ENCODE measurements around the gene MYO16.

Gene MYO16

DNA sequence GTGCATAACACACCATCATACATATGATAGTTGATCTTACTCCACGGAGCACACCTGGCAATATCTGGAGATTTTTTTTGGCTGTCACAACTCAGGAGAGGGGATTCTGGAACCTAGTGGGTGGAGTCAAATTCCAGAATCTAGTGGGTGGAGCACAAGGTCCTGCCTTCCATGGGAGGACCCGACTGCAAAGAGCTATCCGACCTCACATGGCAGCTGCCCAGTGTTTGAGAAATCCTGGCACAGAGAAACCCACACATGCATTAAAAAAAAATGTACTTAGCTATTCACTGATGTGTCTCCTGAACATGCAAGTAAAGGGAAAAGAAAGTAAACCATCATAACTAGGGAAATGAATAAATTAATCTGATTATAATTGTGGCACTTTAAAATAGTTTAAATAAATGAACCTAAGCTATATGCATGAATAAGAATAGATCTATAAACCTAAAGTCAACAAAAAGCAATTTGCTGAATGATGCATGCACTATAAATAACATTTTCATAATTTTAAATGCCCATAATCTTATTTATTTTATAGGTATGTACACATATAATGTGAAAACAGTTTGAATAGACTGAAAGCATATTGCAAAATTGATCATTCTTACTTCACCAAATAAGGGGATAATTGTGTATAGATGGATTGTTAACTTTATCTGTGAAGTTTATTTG is 300.3 kb downstream of the MYO16 start:
- Histone ChIP-seq H3K4me3 (ENCODE audit: low read length) (no peak overlapping the region), H3K9me2 (replicated peaks; ENCODE audit: control insufficient read depth, low read length) (no peaks in the 10 kb centered on the region), H3K27me3 (ENCODE audit: control insufficient read depth, low read length) (no peaks in the 10 kb centered on the region), H3K4me2 (ENCODE audit: low read length) (no peak overlapping the region), H3K79me2 (ENCODE audit: control insufficient read depth, low read length) (no peaks in the 10 kb centered on the region), H3K36me3 (ENCODE audit: control insufficient read depth, low read length) (no peaks in the 10 kb centered on the region), H3F3A (ENCODE audit: control insufficient read depth, insufficient read depth) (no peaks in the 10 kb centered on the region), H3K9me3 (ENCODE audit: control insufficient read depth, insufficient read depth, low read length) (no peaks in the 10 kb centered on the region), H3K27ac (ENCODE audit: low read depth, low read length) (no peak overlapping the region), H4K20me1 (ENCODE audit: control insufficient read depth, insufficient read depth, low read depth, low read length) (no peaks in the 10 kb centered on the region), H3K4me1 (ENCODE audit: control insufficient read depth, low read length) (no peaks in the 10 kb centered on the region)
- TF ChIP-seq, protein P1, sequence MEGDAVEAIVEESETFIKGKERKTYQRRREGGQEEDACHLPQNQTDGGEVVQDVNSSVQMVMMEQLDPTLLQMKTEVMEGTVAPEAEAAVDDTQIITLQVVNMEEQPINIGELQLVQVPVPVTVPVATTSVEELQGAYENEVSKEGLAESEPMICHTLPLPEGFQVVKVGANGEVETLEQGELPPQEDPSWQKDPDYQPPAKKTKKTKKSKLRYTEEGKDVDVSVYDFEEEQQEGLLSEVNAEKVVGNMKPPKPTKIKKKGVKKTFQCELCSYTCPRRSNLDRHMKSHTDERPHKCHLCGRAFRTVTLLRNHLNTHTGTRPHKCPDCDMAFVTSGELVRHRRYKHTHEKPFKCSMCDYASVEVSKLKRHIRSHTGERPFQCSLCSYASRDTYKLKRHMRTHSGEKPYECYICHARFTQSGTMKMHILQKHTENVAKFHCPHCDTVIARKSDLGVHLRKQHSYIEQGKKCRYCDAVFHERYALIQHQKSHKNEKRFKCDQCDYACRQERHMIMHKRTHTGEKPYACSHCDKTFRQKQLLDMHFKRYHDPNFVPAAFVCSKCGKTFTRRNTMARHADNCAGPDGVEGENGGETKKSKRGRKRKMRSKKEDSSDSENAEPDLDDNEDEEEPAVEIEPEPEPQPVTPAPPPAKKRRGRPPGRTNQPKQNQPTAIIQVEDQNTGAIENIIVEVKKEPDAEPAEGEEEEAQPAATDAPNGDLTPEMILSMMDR (IDR thresholded peaks at IDR 0.05; ENCODE audit: low read depth, low read length, poor library complexity, severe bottlenecking), result no peak
- TF ChIP-seq EZH2phosphoT487 (IDR thresholded peaks at IDR 0.05; ENCODE audit: borderline replicate concordance, low read length), result no peak

DNA sequence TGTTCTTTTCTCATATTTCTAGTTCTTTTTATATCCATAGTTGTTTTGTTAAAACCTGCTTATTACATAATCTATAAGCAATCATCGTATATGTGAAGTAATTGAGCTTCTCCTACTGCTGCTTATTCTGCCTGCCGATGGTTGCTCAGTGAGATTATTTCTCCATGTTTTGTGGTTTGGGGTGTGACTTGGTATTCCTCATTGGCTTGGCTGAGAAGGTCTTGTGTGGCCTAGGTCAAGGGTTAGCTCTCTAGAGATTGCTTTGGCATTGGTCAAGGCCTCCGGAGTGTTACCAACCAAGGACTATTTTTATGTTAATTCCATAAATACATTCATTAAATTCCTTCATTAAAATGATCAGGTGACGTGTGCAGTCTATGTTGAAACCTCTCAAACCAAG is 302.8 kb downstream of the MYO16 start:
- Histone ChIP-seq H3K9me2 (replicated peaks; ENCODE audit: control insufficient read depth, low read length) (no peaks in the 10 kb centered on the region), H3K4me3 (ENCODE audit: low read length) (no peak overlapping the region), H3K9me3 (ENCODE audit: control insufficient read depth, insufficient read depth, low read length) (no peaks in the 10 kb centered on the region), H3K36me3 (ENCODE audit: control insufficient read depth, low read length) (no peaks in the 10 kb centered on the region), H3K4me1 (ENCODE audit: control insufficient read depth, low read length) (no peaks in the 10 kb centered on the region), H4K20me1 (ENCODE audit: control insufficient read depth, insufficient read depth, low read depth, low read length) (no peaks in the 10 kb centered on the region), H3K27me3 (ENCODE audit: control insufficient read depth, low read length) (no peaks in the 10 kb centered on the region), H3K27ac (ENCODE audit: low read depth, low read length) (no peak overlapping the region), H3K79me2 (ENCODE audit: control insufficient read depth, low read length) (no peaks in the 10 kb centered on the region), H3K4me2 (ENCODE audit: low read length) (no peak overlapping the region), H3F3A (ENCODE audit: control insufficient read depth, insufficient read depth) (no peaks in the 10 kb centered on the region)
- TF ChIP-seq, protein P1 (IDR thresholded peaks at IDR 0.05; ENCODE audit: low read depth, low read length, poor library complexity, severe bottlenecking), result no peak
- no peak for TF ChIP-seq EZH2phosphoT487 (IDR thresholded peaks at IDR 0.05; ENCODE audit: borderline replicate concordance, low read length)

DNA sequence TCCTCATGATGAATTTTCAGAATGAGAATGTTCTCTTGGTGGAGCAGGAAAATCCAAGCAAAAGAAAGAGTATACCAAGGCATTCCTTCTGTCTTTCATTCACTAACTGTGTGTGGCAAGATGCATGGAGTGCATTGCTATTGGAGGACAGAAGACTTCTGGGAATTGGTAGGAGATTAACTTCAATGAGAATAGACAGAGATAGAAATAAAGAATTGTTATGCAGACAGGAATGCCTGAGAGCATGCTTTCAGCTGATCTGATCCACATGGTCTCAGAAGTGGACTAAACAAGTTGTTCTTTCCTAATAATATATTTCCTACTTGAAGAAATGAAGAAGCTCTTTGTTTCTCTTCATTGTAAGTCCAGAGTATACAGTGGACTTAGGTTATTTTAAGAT is 303.6 kb downstream of the MYO16 start:
- H3K27ac ChIP-seq (ENCODE audit: low read depth, low read length), result no peak overlapping the region
- no peaks in the 10 kb centered on the region for H3K27me3 ChIP-seq (ENCODE audit: control insufficient read depth, low read length)
- no peaks in the 10 kb centered on the region for H3K9me2 ChIP-seq (replicated peaks; ENCODE audit: control insufficient read depth, low read length)
- H4K20me1 ChIP-seq (ENCODE audit: control insufficient read depth, insufficient read depth, low read depth, low read length), result no peaks in the 10 kb centered on the region
- H3K36me3 ChIP-seq (ENCODE audit: control insufficient read depth, low read length), result no peaks in the 10 kb centered on the region
- no peaks in the 10 kb centered on the region for H3K4me1 ChIP-seq (ENCODE audit: control insufficient read depth, low read length)
- no peak overlapping the region for H3K4me2 ChIP-seq (ENCODE audit: low read length)
- no peaks in the 10 kb centered on the region for H3F3A ChIP-seq (ENCODE audit: control insufficient read depth, insufficient read depth)
- H3K79me2 ChIP-seq (ENCODE audit: control insufficient read depth, low read length), result no peaks in the 10 kb centered on the region
- no peaks in the 10 kb centered on the region for H3K9me3 ChIP-seq (ENCODE audit: control insufficient read depth, insufficient read depth, low read length)
- TF ChIP-seq, protein P1 (IDR thresholded peaks at IDR 0.05; ENCODE audit: low read depth, low read length, poor library complexity, severe bottlenecking), result no peak
- no peak for TF ChIP-seq EZH2phosphoT487 (IDR thresholded peaks at IDR 0.05; ENCODE audit: borderline replicate concordance, low read length)
- no peak overlapping the region for H3K4me3 ChIP-seq (ENCODE audit: low read length)
